K562 (cell line): ENCODE data around the gene RET. TPM values are rescaled to one million over a fixed set of nuclear protein-coding genes. Genes with fewer than 3 reads are reported as not detected.

ENCODE experiments used
- ATAC-seq: fragments of 200-7000 bp; cut with Tn5 transposase; 3 replicates; pipeline ENCODE4 v1.9.1; 2020; ENCODE audit warnings: moderate library complexity
- BruUV-seq: library from RNA; stranded (reverse); fragments of 400-500 nt; replicated peaks from 2 replicates; lab custom pipeline; 2021; lab: Mats Ljungman, UMichigan
- CTCF ChIA-PET: fragments of 300-600 bp; formaldehyde crosslinking; extraction: SDS; loops from one replicate; lab custom pipeline; 2021; ENCODE audit warnings: low intra/inter-chr PET ratio; lab: Yijun Ruan, JAX
- POLR2A ChIA-PET: fragments of 300-600, 350-650 bp; sonication (Branson Sonifier 250); formaldehyde crosslinking; extraction: SDS; loops from one replicate; lab custom pipeline; 2021; ENCODE audit warnings: antibody characterized with exemption, inconsistent platforms; lab: Yijun Ruan, JAX
- DNase-seq, 4 experiments: peaks; one replicate each; pipeline versions ENCODE4 v3.0.0 to v3.0.0-alpha.2; 2011 to 2018; ENCODE audit warnings: low spot score in 3 of 4, mixed read lengths in 3 of 4; ENCODE audit errors: extremely low read depth in 1 of 4
- FAIRE-seq: peaks from 2 replicates; lab custom pipeline; 2011; peaks lifted over from hg19 to GRCh38; lab: Jason Lieb, UNC
- H2AFZ ChIP-seq: 2 replicates; pipeline ENCODE4 v1.6.0; 2011; ENCODE audit warnings: low read depth, low read length, control low read depth, inconsistent platforms
- H3K27ac ChIP-seq: fragments of 200-600 bp; 3 replicates; pipeline ENCODE4 v1.8.0; 2011; ENCODE audit warnings: low read depth, mild to moderate bottlenecking, control low read depth, inconsistent platforms, low read length, moderate library complexity, mixed read lengths; ENCODE audit errors: extremely low read depth
- H3K27me3 ChIP-seq, 2 experiments: fragments of 300-600 bp in 1 of 2; 2 replicates in 1 of 2; 3 replicates in 1 of 2; pipeline versions ENCODE4 v1.6.0 to v1.8.0; 2011; ENCODE audit warnings: inconsistent platforms in 2 of 2, low read length in 2 of 2, mild to moderate bottlenecking in 1 of 2, mixed read lengths in 1 of 2, moderate library complexity in 1 of 2; ENCODE audit not compliant: control insufficient read depth in 2 of 2, insufficient read depth in 2 of 2
- H3K36me3 ChIP-seq: fragments of 300-600 bp; 3 replicates; pipeline ENCODE4 v1.8.0; 2011; ENCODE audit warnings: mild to moderate bottlenecking, low read length, inconsistent platforms; ENCODE audit not compliant: control insufficient read depth, insufficient read depth
- H3K4me1 ChIP-seq, 2 experiments: fragments of 200-600 bp in 1 of 2; replicated peaks in 1 of 2; 2 replicates in 1 of 2; 3 replicates in 1 of 2; pipeline versions ENCODE4 v1.5.1 to v1.8.0; 2011; ENCODE audit warnings: inconsistent platforms in 2 of 2, low read length in 2 of 2, mild to moderate bottlenecking in 1 of 2, mixed read lengths in 1 of 2, moderate library complexity in 1 of 2; ENCODE audit not compliant: control insufficient read depth in 2 of 2, insufficient read depth in 2 of 2
- H3K4me2 ChIP-seq: 2 replicates; pipeline ENCODE4 v1.6.1; 2011; ENCODE audit warnings: low read length, control low read depth, inconsistent platforms, mixed read lengths; ENCODE audit not compliant: insufficient read depth
- H3K4me3 ChIP-seq: fragments of 200-600 bp; sonication (generic), shearing (Covaris generic); 2 replicates; pipeline ENCODE4 v1.5.1; 2016; ENCODE audit warnings: control low read depth, inconsistent platforms
- H3K79me2 ChIP-seq: fragments of 200-600 bp; 3 replicates; pipeline ENCODE4 v1.8.0; 2011; ENCODE audit warnings: low read length, inconsistent platforms; ENCODE audit not compliant: control insufficient read depth, insufficient read depth
- H3K9ac ChIP-seq, 2 experiments: 2 replicates each; pipeline versions ENCODE4 v1.6.0 to v1.6.1; 2011; ENCODE audit warnings: low read depth in 2 of 2, low read length in 2 of 2, control low read depth in 1 of 2, inconsistent platforms in 1 of 2, mild to moderate bottlenecking in 1 of 2, mixed read lengths in 1 of 2; ENCODE audit not compliant: insufficient read depth in 1 of 2
- H3K9me1 ChIP-seq: one replicate; pipeline ENCODE4 v1.6.0; 2011; ENCODE audit warnings: inconsistent platforms, mild to moderate bottlenecking, low read length, moderate library complexity; ENCODE audit not compliant: control insufficient read depth, insufficient read depth
- H3K9me3 ChIP-seq: replicated peaks from 2 replicates; pipeline ENCODE4 v1.5.1; 2011; ENCODE audit warnings: low read depth, low read length, inconsistent platforms; ENCODE audit not compliant: control insufficient read depth, insufficient read depth
- H4K20me1 ChIP-seq: replicated peaks from 2 replicates; pipeline ENCODE4 v1.6.1; 2011; ENCODE audit warnings: low read length, inconsistent platforms, mixed read lengths; ENCODE audit not compliant: control insufficient read depth, insufficient read depth
- EWSR1 ChIP-seq: fragments of 450-650 bp; IDR thresholded peaks from 2 replicates; pipeline ENCODE4 v1.6.1; 2018; ENCODE audit warnings: borderline replicate concordance, mild to moderate bottlenecking, low read depth, moderate library complexity; ENCODE audit not compliant: partially characterized antibody
- HCFC1 ChIP-seq: IDR thresholded peaks from 2 replicates; pipeline ENCODE4 v1.6.1; 2012; ENCODE audit warnings: low read depth, low read length, improper control_type of control experiment
- IFI16 ChIP-seq: fragments of 250-450 bp; sonication (Bioruptor Pico); IDR thresholded peaks from 2 replicates; pipeline ENCODE4 v2.1.2; 2022; ENCODE audit warnings: mild to moderate bottlenecking, inconsistent platforms
- MBD2 ChIP-seq: sonication (generic); IDR thresholded peaks from 2 replicates; pipeline ENCODE4 v1.6.1; 2016; ENCODE audit warnings: low read depth, borderline replicate concordance
- MCM7 ChIP-seq, 2 experiments: fragments of 450-650 bp; IDR thresholded peaks; 2 replicates each; pipeline ENCODE4 v1.6.1; 2016 to 2018
- PPARD ChIP-seq: fragments of 250-450 bp; sonication (Bioruptor Pico); IDR thresholded peaks from 2 replicates; pipeline ENCODE4 v1.8.0; 2022; ENCODE audit warnings: inconsistent platforms, mild to moderate bottlenecking, moderate library complexity
- SMARCE1 ChIP-seq: fragments of 450-650 bp; IDR thresholded peaks from 2 replicates; pipeline ENCODE4 v1.7.1; 2016; ENCODE audit warnings: mild to moderate bottlenecking
- VEZF1 ChIP-seq: fragments of 200-800 bp; sonication (Bioruptor generic); IDR thresholded peaks from 2 replicates; pipeline ENCODE4 v1.6.1; 2017; ENCODE audit warnings: missing genetic modification characterization, missing compliant biosample characterization
- ZEB2 ChIP-seq: fragments of 450-650 bp; IDR thresholded peaks from 2 replicates; pipeline ENCODE4 v1.6.1; 2016
- ZNF561 ChIP-seq: fragments of 450-650 bp; formaldehyde crosslinking; conservative IDR thresholded peaks from 2 replicates; pipeline ENCODE4 v1.4.0; 2020; ENCODE audit warnings: mild to moderate bottlenecking, moderate library complexity
- WGBS: fragments of 100-300 bp; shearing (Covaris generic); methylation state at CpG from one replicate; pipeline ENCODE4 v1.1.6; 2016; ENCODE audit warnings: low coverage, mixed read lengths; ENCODE audit not compliant: insufficient coverage; ENCODE audit errors: missing lambda C conversion rate; 5-methylcytosine and 5-hydroxymethylcytosine counted together
- in situ Hi-C: fragments of 300-500 bp; cut with MboI; formaldehyde crosslinking; loops from 4 replicates; pipeline ENCODE4 v1.15.0; 2018; ENCODE audit warnings: inconsistent platforms, mixed read lengths
- intact Hi-C: fragments of 100-400 bp; cut with micrococcal nuclease; formaldehyde crosslinking; loops from 2 replicates; pipeline ENCODE4 v1.14.2; 2022
- polyA plus RNA-seq, 8 experiments: library from polyadenylated mRNA; depleted of rRNA in 4 of 8; stranded (reverse) in 5 of 8; unstranded in 3 of 8; fragments of >200 nt; fragmentation: Nextera tagmentation in 2 of 8; fragmentation: Illumina TruSeq in 1 of 8; extraction: Ambion mirVana in 2 of 8; extraction: Trizol in 1 of 8; gene quantifications; 2 replicates each; pipeline versions ENCODE4 v1.2.1 to v1.2.3, GENCODE V29; 2011 to 2014; ENCODE audit warnings: inconsistent platforms in 1 of 8, missing spikeins in 1 of 8
- total RNA-seq, 7 experiments: library from RNA; depleted of rRNA in 6 of 7; stranded (reverse); fragments of >200 nt in 6 of 7; fragmentation: Illumina TruSeq in 2 of 7; extraction: Trizol in 2 of 7; gene quantifications; 2 replicates each; pipeline versions ENCODE4 v1.2.1 to v1.2.3, GENCODE V29; 2011 to 2021; ENCODE audit warnings: low replicate concordance in 1 of 7

The RET gene
- total and polyA plus RNA-seq, 9 of the 15 experiments (the other 6 are each of a cell fraction or from before 2014, with no cell fraction given) = 0.04 to 0.05 TPM; not detected in 7

- FAIRE-seq (no peak), DNase-seq (no peak), ATAC-seq (no peak)
- CTCF ChIA-PET = no interaction called here
- Histone ChIP-seq H2AFZ (no peak overlapping the region), H3K4me1 (peaks cover 0 to 4% of the 10 kb centered on the region in 2 experiments; a peak in 2 of 5 replicates), H3K79me2 (no peaks in the 10 kb centered on the region), H3K27me3 (peaks cover 4 to 44% of the 10 kb centered on the region in 2 experiments; a peak in 4 of 5 replicates), H4K20me1 (peaks cover 4% of the 10 kb centered on the region), H3K9me3 (no peaks in the 10 kb centered on the region), H3K4me2 (no peak overlapping the region), H3K36me3 (no peaks in the 10 kb centered on the region), H3K9me1 (no peaks in the 10 kb centered on the region), H3K9ac (no peak overlapping the region), H3K4me3 (no peak overlapping the region), H3K27ac (no peak overlapping the region)
- TF ChIP-seq PPARD (no peak), IFI16 (no peak), HCFC1 (no peak), SMARCE1 (no peak), MCM7 (IDR thresholded peaks at IDR 0.05) (no peak), ZEB2 (no peak), ZNF561 (CRISPR knock-in tag) (no peak), VEZF1 (no peak), EWSR1 (no peak), MBD2 (no peak)
- intact Hi-C loops = no loop called here
- WGBS = 3% methylated on average over 6 of the region's 6 CpGs
- BruUV-seq = no TSS peak
- POLR2A ChIA-PET = interaction anchor here (0.6 to 1.0 kb wide), 2 partner anchors 11 to 12 kb away, joined by 3 read pairs; no protein-coding TSS in a partner anchor
- in situ Hi-C loops = no loop called here
Observed at GRCh38 chr10:43059336-43059720, 17.5 kb upstream of the RET start.
